Natural killer cell (primary cell): ENCODE measurements around the gene SERPINB11. TPM values are rescaled to one million over a fixed set of nuclear protein-coding genes. Genes with fewer than 3 reads are reported as not detected.

Experiments
- ATAC-seq, 3 donors: fragments of 150-1000 bp in 2 of 3; fragments of 200-7000 bp in 1 of 3; cut with Tn5 transposase; 1 replicate in 1 of 3; 2 replicates in 2 of 3; pipeline ENCODE4 v1.10.0; 2021; ENCODE audit warnings: mild to moderate bottlenecking in 2 of 3, moderate library complexity in 2 of 3
- DNase-seq, 2 donors: peaks; one replicate each; pipeline versions ENCODE4 v3.0.0 to v3.0.0-alpha.2; 2013 to 2021; ENCODE audit warnings: mixed read lengths in 1 of 2
- H3K27ac ChIP-seq: one replicate; pipeline ENCODE4 v1.5.1; 2013; ENCODE audit warnings: mild to moderate bottlenecking, low read length
- H3K27me3 ChIP-seq: one replicate; pipeline ENCODE4 v1.6.1; 2013; ENCODE audit warnings: low read length; ENCODE audit not compliant: control insufficient read depth, insufficient read depth
- H3K36me3 ChIP-seq: one replicate; pipeline ENCODE4 v1.6.1; 2013; ENCODE audit warnings: low read length; ENCODE audit not compliant: control insufficient read depth, insufficient read depth
- H3K4me1 ChIP-seq: one replicate; pipeline ENCODE4 v1.6.1; 2013; ENCODE audit warnings: low read length; ENCODE audit not compliant: control insufficient read depth, insufficient read depth
- H3K4me3 ChIP-seq: one replicate; pipeline ENCODE4 v1.5.1; 2013; ENCODE audit warnings: low read length
- H3K9me3 ChIP-seq: one replicate; pipeline ENCODE4 v1.6.1; 2013; ENCODE audit warnings: low read length; ENCODE audit not compliant: control insufficient read depth, insufficient read depth
- H3K27ac Mint-ChIP-seq, 2 donors: one replicate each; pipeline ENCODE4 v1.8.0; 2022; ENCODE audit warnings: mild to moderate bottlenecking in 2 of 2, mixed read lengths in 2 of 2, moderate library complexity in 1 of 2
- H3K27me3 Mint-ChIP-seq, 2 donors: one replicate each; pipeline ENCODE4 v1.8.0; 2022; ENCODE audit warnings: low read depth in 2 of 2, mixed read lengths in 2 of 2
- H3K36me3 Mint-ChIP-seq: one replicate; pipeline ENCODE4 v1.8.0; 2022; ENCODE audit warnings: mixed read lengths
- H3K4me1 Mint-ChIP-seq, 2 donors: one replicate each; pipeline ENCODE4 v1.8.0; 2022; ENCODE audit warnings: mixed read lengths in 2 of 2
- H3K4me3 Mint-ChIP-seq: one replicate; pipeline ENCODE4 v1.8.0; 2022; ENCODE audit warnings: mild to moderate bottlenecking, moderate library complexity, mixed read lengths
- H3K9me3 Mint-ChIP-seq, 2 donors: one replicate each; pipeline ENCODE4 v1.8.0; 2022; ENCODE audit warnings: mixed read lengths in 2 of 2
- CTCF ChIP-seq: fragments of 200-600 bp; IDR thresholded peaks from one replicate; pipeline ENCODE4 v1.8.0; 2022; ENCODE audit warnings: antibody characterized with exemption
- WGBS: methylation state at CpG from one replicate; pipeline ENCODE4 v1.1.7; 2013; ENCODE audit warnings: missing lambda C conversion rate; ENCODE audit not compliant: insufficient coverage; 5-methylcytosine and 5-hydroxymethylcytosine counted together
- intact Hi-C: fragments of 100-400 bp; cut with micrococcal nuclease; formaldehyde crosslinking; loops from one replicate; pipeline ENCODE4 v1.14.2; 2022
- total RNA-seq, 4 donors: library from RNA; stranded (reverse); fragments of 120-200 nt in 1 of 4; gene quantifications; one replicate each; pipeline versions ENCODE4 v1.2.3 to v1.2.4, GENCODE V29; 2013 to 2022

Gene SERPINB11
- total RNA-seq, 3 donors from 2014 or later (not counting 1 experiment from before 2014, with no cell fraction given) = not detected

- no peak for TF ChIP-seq CTCF
- Mint-ChIP-seq H3K27ac (no peak overlapping the region), H3K4me1 (no peaks in the 10 kb centered on the region), H3K36me3 (no peaks in the 10 kb centered on the region), H3K27me3 (peaks cover 0 to 7% of the 10 kb centered on the region in 2 donors), H3K9me3 (peaks cover 0 to 8% of the 10 kb centered on the region in 2 donors), H3K4me3 (no peak overlapping the region)
- ATAC-seq = no peak
- intact Hi-C loops = no loop called here
- no peak for DNase-seq
- Histone ChIP-seq H3K4me1 (no peaks in the 10 kb centered on the region), H3K27me3 (no peaks in the 10 kb centered on the region), H3K36me3 (no peaks in the 10 kb centered on the region), H3K27ac (no peak overlapping the region), H3K9me3 (peaks cover 2% of the 10 kb centered on the region), H3K4me3 (no peak overlapping the region)
- 97% methylated on average over 3 of the region's 3 CpGs for WGBS
Measured at GRCh38 chr18:63684718-63685117, 18.0 kb upstream of the SERPINB11 start.

GRCh38 chr18:63686871-63687270, 15.9 kb upstream of the SERPINB11 start:
- ATAC-seq (no peak), DNase-seq (no peak)
- Histone ChIP-seq H3K36me3 (no peaks in the 10 kb centered on the region), H3K4me3 (no peak overlapping the region), H3K9me3 (peaks cover 2% of the 10 kb centered on the region), H3K4me1 (no peaks in the 10 kb centered on the region), H3K27me3 (no peaks in the 10 kb centered on the region), H3K27ac (no peak overlapping the region)
- H3K36me3 Mint-ChIP-seq = no peaks in the 10 kb centered on the region
- H3K9me3 Mint-ChIP-seq = peaks cover 3 to 8% of the 10 kb centered on the region in 2 donors
- no peak overlapping the region for H3K4me3 Mint-ChIP-seq
- H3K4me1 Mint-ChIP-seq = no peaks in the 10 kb centered on the region
- H3K27me3 Mint-ChIP-seq = peaks cover 0 to 7% of the 10 kb centered on the region in 2 donors
- 46% methylated on average over 2 of the region's 2 CpGs for WGBS
- intact Hi-C loops = no loop called here
- no peak for TF ChIP-seq CTCF
- H3K27ac Mint-ChIP-seq = no peak overlapping the region

- no peaks in the 10 kb centered on the region for H3K4me1 Mint-ChIP-seq
Measured at GRCh38 chr18:63689064-63689463, 13.7 kb upstream of the SERPINB11 start.

More at GRCh38 chr18:63689064-63689463, 13.7 kb upstream of the SERPINB11 start:
- no peak for DNase-seq
- WGBS = 79% methylated on average over 2 of the region's 2 CpGs
- Histone ChIP-seq H3K4me1 (no peaks in the 10 kb centered on the region), H3K27me3 (no peaks in the 10 kb centered on the region), H3K9me3 (peaks cover 2% of the 10 kb centered on the region), H3K27ac (no peak overlapping the region), H3K4me3 (no peak overlapping the region), H3K36me3 (no peaks in the 10 kb centered on the region)
- no peak overlapping the region for H3K27ac Mint-ChIP-seq
- H3K9me3 Mint-ChIP-seq = peaks cover 3 to 6% of the 10 kb centered on the region in 2 donors
- intact Hi-C loops = no loop called here
- H3K4me3 Mint-ChIP-seq = no peak overlapping the region
- no peak for ATAC-seq
- H3K27me3 Mint-ChIP-seq = peaks cover 0 to 4% of the 10 kb centered on the region in 2 donors
- H3K36me3 Mint-ChIP-seq = no peaks in the 10 kb centered on the region
- no peak for TF ChIP-seq CTCF
